ENCODE measurements around the gene ADGRG2. TPM values are rescaled to one million over a fixed set of nuclear protein-coding genes. Genes with fewer than 3 reads are reported as not detected.
A peak's percentile ranks its signal among the peaks of the same experiment; 100 is the strongest.

Gene ADGRG2
- total RNA-seq, 1 donor = 0.18 TPM

DNA sequence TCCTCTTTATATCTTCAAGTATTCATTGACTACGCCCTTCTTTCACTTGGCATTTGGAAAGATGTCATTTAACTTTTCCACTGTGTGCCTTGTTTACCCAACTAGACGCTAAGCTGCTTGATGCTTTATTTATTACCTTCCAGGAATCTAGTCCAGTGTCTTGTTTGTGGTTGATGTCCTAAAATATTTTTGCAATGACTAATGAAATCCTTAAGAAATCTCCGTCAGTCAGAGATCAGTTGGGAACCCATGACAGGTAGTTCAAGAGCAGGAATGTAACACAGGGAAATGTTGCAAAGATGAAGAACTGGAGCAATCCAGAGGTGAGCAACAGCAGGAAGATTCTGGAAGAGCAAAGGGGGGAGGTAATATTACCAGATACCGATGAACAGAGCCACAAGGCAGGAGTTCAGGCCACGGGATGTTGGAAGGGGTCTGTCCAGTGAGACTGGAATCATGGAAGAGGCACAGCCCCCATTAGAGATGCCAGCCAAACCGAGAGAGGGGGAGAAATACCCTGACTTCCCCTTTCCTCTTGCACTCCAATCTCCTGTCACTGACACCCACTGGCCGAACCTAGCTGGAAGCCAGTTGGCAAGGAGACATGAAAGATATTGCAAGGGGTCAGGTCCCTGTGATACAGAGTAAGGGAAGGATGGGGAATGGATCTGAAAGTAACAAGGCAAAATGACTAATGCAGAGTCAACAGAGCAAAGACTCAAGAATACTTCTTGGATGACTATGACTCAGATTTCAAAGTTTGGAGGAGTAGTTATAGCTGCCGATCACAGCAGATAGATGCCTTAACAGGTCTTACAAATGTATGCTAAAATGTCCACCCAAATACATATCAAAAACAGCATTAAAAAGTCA lies 75.7 kb downstream of the ADGRG2 start:
- DNase-seq (ENCODE audit: low read depth) = peak; percentile 10
- no peak overlapping the region for H3K4me3 ChIP-seq (ENCODE audit: low read depth, low read length)
- no peak for TF ChIP-seq CTCF (IDR thresholded peaks at IDR 0.05; ENCODE audit: insufficient read depth, low read length)

GRCh38 chrX:19040373-19040772 lies 81.9 kb downstream of the ADGRG2 start:
- no peak overlapping the region for H3K4me3 ChIP-seq (ENCODE audit: low read depth, low read length)
- DNase-seq (ENCODE audit: low read depth) = peak; percentile 10
- peak; percentile 29 for TF ChIP-seq CTCF (IDR thresholded peaks at IDR 0.05; ENCODE audit: insufficient read depth, low read length)

- no peak for TF ChIP-seq CTCF (IDR thresholded peaks at IDR 0.05; ENCODE audit: insufficient read depth, low read length)
- DNase-seq (ENCODE audit: low read depth) = no peak
- H3K4me3 ChIP-seq (ENCODE audit: low read depth, low read length) = no peak overlapping the region
Observed at GRCh38 chrX:19034025-19034424, 88.2 kb downstream of the ADGRG2 start.

DNA sequence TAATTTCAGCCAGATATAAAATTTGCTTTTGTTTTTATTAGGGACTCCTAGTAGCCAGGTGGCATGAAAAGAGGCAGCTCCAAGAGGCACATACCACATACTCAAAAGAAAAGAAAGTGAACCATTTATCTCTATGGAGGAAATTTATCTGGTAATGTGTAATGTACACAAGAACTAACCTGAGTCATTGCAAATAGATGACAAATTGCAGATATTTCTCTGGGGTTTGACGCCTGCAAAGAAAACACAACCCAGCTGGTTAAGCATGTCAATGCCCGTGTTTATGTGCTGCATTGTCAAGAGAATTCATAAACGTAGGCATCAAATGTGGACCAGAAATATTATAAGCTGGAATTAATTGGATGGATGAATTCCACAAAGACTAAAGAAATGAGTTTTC lies 91.5 kb downstream of the ADGRG2 start:
- H3K4me3 ChIP-seq (ENCODE audit: low read depth, low read length) = no peak overlapping the region
- no peak for DNase-seq (ENCODE audit: low read depth)
- TF ChIP-seq CTCF (IDR thresholded peaks at IDR 0.05; ENCODE audit: insufficient read depth, low read length) = no peak

DNA sequence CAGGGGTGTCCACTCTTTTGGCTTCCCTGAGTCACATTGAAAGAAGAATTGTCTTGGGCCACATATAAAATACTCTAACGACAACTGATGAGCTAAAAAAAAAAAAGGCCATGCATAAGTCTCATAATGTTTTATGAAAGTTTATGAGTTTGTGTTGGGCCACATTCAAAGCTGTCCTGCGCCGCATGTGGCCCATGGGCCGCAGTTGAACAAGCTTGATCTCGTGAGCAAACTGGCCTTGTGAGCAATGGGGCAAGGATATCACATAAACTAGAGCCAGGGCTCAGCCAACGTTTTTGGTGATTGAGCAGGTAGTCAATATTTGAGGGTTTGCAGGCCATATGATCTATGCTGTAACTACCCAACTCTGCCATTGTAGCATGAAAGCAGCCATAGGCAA lies 93.7 kb downstream of the ADGRG2 start:
- no peak overlapping the region for H3K4me3 ChIP-seq (ENCODE audit: low read depth, low read length)
- DNase-seq (ENCODE audit: low read depth) = no peak
- no peak for TF ChIP-seq CTCF (IDR thresholded peaks at IDR 0.05; ENCODE audit: insufficient read depth, low read length)

DNA sequence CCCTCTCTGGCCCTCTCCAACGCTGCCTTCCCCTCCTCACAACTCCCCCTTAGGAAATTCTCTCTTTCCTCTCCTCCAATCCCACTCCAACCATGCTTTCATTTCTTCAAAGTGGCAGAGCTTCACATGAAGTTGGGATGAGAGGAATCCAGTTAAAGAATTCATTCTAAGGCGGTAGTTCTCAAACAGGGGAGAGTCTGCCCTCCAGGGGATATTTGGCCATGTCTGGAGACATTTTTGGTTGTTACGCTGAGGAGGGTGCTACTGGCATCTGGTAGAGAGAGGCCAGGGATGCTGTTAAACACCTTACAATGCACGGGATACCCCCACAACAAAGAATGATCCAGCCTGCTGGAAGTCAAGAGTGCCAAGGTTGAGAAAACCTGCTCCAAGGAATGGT lies 97.9 kb downstream of the ADGRG2 start:
- H3K4me3 ChIP-seq (ENCODE audit: low read depth, low read length) = no peak overlapping the region
- TF ChIP-seq CTCF (IDR thresholded peaks at IDR 0.05; ENCODE audit: insufficient read depth, low read length) = no peak

More for the DNA sequence above, 97.9 kb downstream of the ADGRG2 start:
- DNase-seq (ENCODE audit: low read depth) = no peak

All from fibroblast of the aortic adventitia (primary cell).